ENCODE data around the gene PTPRK.
A peak's percentile ranks its signal among the peaks of the same experiment; 100 is the strongest.

The PTPRK gene

DNA sequence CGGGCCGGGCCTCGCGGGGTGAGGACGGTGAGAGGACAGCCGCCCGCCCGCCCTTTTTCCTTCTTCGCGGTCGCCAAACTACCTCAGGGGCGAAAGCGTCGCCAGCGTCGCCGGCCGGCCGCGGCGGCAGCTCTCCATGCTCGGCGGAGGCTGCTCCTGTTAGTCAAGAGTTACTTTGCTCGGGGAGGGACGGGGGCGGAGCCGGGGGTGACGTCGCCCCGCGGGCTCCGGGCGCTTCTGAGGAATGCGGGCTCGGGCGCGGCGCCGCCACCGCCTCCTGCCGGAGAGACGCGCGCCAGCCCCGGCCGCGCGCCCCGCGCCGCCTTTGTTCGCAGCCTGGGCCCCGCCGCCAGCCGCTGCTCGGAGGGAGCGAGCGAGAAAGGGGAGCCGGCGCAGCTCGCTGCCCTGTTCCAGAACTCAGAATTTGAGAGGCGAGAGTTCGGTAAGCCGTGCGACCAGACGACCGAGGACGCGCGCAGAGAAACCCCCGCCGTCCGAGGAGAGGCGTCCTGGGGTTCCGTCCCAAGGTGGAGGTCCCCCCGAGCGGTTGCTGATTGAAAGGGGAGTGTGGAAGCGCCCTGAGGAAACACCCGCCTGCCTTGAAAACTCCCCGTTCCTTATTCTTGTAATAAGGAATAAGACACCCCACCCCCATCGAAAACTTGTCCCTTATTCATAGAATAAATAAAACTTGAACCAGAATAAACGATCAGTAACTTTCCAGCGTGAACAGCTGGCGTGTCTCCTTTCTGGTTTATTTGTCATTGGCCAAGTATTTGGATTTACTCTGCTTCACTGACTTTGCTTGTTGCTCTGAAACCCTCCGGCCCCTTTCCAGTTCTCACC lies at the start of gene PTPRK:
PTPRK (minus strand) TSS at position 164 of the 846 bp plus-strand sequence. CDS start 241 bp downstream, outside the sequence.
- DNase-seq (ENCODE audit: low read depth in 2 of 2), result peak; percentile 77 to 86

GRCh38 chr6:128567029-128567428 lies 46.6 kb upstream of the PTPRK start:
- DNase-seq (ENCODE audit: low read depth in 2 of 2), result no peak

GRCh38 chr6:128560966-128561365 lies 40.6 kb upstream of the PTPRK start:
- no peak for DNase-seq (ENCODE audit: low read depth in 2 of 2)

DNA sequence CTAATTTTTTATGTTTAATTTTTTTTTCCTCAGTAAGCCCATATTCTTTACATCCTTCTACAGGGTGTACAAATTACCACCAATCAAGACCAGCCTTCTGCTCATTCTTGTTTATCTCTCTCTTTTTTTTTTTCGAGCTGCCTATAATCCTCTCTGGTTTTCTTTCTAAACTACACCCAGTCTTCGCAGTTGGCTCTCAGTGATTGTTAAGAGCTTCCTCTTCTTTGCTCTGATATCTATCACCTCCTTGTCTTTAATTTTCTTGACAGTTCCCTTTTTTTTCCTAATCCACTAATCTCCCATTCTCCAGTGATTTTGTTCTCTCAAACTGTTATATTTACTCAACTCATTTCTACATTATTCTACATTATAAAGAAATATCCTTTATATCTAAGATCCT lies 38.5 kb upstream of the PTPRK start:
- DNase-seq (ENCODE audit: low read depth in 2 of 2), result no peak

GRCh38 chr6:128558021-128558420 lies 37.6 kb upstream of the PTPRK start:
- no peak for DNase-seq (ENCODE audit: low read depth in 2 of 2)

- DNase-seq (ENCODE audit: low read depth in 2 of 2), result no peak
Measured at GRCh38 chr6:128557081-128557480, 36.7 kb upstream of the PTPRK start.

- no peak for DNase-seq (ENCODE audit: low read depth in 2 of 2)
Measured at GRCh38 chr6:128554302-128554701, 33.9 kb upstream of the PTPRK start.

DNA sequence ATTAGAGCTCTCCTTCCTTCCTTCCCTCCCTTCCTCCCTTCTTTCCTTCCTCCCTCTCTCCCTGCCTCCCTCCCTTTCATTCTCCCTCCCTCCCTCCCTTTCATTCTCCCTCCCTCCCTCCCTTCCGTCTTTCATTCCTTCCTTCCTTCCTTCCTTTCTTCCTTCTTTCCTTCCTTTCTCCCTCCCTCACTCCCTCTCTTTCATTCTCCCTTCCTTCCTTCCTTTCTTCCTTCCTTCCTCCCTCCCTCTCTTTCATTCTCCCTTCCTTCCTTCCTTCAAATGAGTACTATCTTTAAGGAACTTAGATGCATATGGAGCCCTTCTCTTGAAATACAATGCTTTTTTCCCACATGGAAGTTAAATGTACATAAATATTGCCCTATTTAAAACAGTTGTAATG lies 20.9 kb upstream of the PTPRK start:
- DNase-seq (ENCODE audit: low read depth in 2 of 2), result no peak

- no peak for DNase-seq (ENCODE audit: low read depth in 2 of 2)
Measured at GRCh38 chr6:128538763-128539162, 18.4 kb upstream of the PTPRK start.

DNA sequence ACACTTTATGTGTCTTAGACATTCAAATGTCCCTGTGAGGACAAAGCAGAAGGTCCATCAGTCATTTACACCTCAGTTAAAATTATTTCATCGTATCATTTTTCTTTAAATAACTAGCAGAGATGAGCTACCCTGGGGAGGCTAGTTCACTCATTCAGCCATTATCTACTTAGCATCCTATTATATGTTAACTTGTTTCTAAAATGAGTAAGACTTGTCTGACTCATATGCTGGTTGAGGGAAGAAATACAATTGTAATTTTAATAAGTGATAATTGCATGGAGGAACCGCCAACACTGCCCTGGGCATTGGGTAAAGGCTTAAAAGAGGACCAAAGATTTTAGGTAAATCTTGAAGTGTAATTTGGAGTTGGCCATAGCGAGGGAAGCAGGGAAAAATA lies 12.4 kb upstream of the PTPRK start:
- DNase-seq (ENCODE audit: low read depth in 2 of 2), result no peak

- DNase-seq (ENCODE audit: low read depth in 2 of 2), result no peak
Measured at GRCh38 chr6:128532136-128532535, 11.7 kb upstream of the PTPRK start.

DNA sequence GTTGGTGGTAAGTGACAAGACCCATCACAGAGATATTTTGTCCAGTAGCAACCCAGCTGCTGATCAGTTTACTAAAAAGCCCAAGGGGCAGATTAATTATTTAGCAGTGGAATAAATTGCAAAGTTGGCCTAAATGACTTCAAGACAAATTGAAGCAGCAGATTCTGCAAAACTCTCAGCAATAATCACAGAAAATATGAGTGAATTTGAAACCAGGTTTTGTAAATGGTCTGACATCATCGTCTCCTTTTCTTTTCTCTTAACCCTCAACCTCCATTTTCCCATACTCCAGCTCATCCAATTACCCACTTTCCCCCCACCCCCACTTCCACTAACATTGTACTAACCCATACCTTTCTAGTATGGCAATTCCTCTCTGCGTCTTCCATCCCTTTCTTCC lies 11.3 kb upstream of the PTPRK start:
- no peak for DNase-seq (ENCODE audit: low read depth in 2 of 2)

DNA sequence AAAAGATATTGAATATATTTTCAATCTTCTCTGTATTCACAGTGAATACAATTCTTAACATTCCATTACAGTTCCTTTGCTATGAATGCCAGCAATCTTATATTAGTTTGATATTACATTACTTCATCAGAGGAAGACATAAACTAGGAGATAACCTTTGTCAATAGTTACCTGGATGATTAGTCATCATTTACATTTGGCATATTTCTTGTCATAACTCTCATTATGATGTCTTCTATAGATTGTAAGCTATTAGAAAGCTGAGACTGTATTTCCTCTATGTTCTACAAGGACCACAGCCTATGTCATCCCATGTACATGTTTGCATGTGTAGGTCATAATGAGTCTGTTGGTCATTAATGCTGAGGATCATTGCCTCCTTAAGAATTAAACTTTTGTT lies 7.8 kb upstream of the PTPRK start:
- DNase-seq (ENCODE audit: low read depth in 2 of 2), result no peak

- DNase-seq (ENCODE audit: low read depth in 2 of 2), result no peak
Measured at GRCh38 chr6:128527375-128527774, 7.0 kb upstream of the PTPRK start.

GRCh38 chr6:128526152-128526914 lies 5.9 kb upstream of the PTPRK start:
- DNase-seq (ENCODE audit: low read depth in 2 of 2), result no peak

DNA sequence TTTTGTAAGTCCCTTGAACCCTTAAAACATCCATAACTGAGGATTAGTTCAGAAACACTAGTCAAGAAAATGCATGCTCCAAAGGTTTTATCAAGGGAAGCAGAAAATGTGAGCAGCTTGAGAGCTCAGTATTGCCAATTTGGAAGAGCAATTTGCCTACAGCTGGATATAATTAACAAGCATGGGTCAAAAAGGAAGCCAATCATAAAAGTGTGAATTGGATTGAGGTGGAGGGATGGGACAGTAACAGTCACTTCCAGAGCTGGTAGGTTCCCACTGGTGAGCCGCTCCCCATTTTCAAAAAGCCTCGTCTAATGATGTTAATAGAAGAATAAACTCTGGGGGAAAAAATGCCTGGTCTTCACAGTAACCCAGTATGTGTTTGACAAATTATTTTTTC lies 5.0 kb upstream of the PTPRK start:
- no peak for DNase-seq (ENCODE audit: low read depth in 2 of 2)

- no peak for DNase-seq (ENCODE audit: low read depth in 2 of 2)
Measured at GRCh38 chr6:128521282-128521632, 858 bp upstream of the PTPRK start.

DNA sequence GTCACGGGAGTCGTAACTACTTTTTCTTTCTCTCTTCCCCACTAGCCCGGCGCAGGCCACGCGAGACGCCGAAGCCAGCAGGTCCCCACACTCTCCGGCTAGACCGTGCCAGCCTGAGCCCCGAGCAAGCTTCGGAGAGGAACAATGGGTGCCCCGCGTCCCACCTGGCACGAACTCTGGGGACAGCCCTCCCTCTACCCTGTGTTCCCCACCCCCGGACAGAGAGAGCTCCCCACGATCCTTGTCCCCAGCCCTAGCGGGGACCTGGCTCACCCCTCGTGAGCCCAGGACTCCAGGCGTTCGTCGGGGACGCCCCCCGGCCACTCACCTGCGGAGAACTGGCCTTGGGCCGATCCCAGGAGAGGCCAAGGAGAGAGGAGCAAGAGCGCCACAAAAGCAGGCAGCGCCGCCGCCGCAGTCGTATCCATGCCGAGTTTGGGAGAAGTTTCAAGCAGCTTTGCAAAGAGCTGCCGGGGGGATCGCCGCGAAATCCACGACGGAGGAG lies 416 bp downstream of the PTPRK start:
- peak; percentile 10 to 11 for DNase-seq (ENCODE audit: low read depth in 2 of 2)

- DNase-seq (ENCODE audit: low read depth in 2 of 2), result peak; percentile 9 to 17
Measured at GRCh38 chr6:128519132-128519930, 1.1 kb downstream of the PTPRK start.

DNA sequence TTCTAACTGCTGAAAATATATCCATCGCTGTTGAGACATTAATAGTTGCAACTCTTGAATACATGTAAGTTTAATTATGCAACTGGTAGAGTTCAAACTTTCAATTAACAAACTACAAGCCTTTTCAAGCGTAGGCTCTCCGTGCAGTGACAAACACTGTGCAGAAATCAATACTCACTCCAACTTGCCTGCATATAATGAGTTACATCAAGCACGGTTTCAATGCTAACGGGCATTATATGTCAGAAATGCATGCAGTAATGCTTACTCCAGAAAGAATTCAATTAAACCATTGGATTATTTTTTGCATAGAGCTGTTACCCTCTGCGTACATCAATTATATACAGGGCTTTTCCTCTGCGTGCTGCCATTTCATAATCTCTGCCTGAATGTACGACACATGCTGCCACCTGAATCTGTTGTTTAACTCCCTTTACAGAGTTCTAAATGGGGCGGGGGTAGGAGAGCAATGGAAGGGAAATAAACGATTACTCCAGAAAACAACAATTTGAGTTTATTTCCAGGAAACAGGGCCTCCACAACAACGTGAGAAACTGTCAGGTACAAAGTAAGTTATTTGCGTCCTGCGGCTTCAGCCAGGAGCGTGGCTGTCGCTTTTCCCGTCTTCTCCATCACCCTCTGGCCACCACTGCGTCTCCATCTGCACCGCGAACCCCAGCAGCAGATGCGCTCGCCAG lies 1.8 kb downstream of the PTPRK start:
- no peak for DNase-seq (ENCODE audit: low read depth in 2 of 2)

DNA sequence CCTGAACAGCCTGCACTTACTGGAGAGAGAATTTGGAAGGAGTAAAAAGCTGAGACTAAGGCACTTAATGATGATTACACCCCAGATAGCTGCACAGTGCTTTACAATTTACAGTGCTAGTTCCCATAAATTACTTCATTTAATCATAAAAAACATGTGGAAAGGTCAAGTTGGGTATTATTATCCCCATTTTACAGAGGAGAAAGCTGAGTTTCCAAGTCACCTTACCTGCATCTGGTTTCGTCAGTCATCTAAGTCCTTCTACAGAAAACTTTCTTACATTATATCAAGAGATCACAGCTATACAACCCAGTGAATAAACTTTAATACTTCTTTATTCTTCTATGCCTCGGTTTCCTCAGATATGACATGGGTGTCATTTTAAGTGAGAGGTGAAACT lies 3.3 kb downstream of the PTPRK start:
- DNase-seq (ENCODE audit: low read depth in 2 of 2), result no peak

DNA sequence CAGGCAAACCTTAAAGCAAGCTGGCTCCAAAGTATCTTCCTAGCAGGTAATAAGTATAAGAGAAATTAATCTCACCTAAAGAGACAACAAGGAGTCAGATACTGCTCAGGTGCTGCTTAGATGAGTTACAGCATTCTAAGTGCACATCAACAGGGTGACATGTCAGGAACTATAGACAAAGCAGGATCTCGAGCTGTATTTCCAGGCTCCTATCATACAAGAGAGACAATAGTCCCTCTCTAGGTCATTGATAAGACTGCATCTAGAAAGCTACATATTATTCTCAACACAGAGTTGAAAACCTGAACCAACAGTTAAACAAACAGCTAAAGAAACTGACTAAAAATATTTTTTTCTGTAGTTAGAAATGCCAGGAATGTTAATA lies 3.9 kb downstream of the PTPRK start:
- no peak for DNase-seq (ENCODE audit: low read depth in 2 of 2)
